ENCODE data around the gene LYSMD2.
A peak's percentile ranks its signal among the peaks of the same experiment; 100 is the strongest.

The LYSMD2 gene

DNA sequence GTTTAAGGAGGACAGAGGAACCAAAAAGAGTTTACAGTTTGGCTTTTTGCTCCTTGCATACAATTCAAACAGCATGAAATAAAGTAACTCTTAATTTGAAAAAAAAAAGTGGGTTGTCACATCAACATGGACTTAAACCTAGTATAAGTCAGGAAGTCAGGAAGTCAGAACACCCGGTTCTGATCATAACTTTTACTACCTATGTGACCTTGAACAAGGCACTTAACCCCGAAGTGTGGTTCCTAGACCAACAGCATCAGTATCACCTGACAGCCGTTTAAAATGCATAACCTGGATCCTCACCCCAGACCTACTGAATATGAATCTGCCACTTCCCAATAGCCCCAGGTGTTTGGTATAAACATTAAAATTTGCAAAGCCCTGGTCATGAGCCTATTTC is 18.7 kb downstream of the LYSMD2 start:
- no peak for DNase-seq

DNA sequence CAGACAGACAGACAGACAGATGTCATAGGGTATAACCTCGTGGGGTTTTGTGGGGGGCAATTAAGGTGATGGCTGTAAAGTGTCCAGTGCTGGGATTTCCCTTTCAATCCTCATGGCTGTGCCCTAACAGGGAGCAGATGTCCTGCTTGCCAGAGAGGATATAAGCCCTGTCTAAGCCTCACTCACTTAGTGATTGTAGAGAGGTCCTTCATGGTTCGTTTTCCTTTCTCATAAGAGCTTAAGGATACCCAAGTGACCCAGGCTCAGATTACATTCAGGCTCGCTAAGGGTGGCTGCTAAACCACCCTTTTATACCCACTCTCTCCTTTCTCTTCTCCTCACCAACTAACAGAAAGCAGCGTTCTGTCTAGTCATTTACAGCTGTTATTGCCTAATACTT is 19.2 kb downstream of the LYSMD2 start:
- DNase-seq = no peak

DNA sequence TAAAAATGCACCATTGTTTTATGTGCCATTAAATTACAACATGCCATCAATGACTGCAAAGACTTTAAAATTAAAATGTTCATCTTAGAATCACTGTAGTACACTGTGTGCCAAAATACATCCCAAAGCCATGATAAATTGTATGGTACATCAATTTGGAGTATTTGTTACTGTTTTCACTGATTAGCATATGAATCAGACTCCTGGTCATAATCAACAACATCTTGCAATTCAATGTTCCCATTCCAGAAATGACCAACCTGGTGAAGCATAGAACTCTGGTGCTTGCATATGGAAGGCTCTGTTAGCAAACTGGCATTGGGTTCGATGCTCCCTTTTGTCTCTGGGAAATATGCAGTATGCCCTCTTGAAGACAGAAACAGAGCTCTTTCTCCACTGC is 22.5 kb downstream of the LYSMD2 start:
- DNase-seq = no peak

DNA sequence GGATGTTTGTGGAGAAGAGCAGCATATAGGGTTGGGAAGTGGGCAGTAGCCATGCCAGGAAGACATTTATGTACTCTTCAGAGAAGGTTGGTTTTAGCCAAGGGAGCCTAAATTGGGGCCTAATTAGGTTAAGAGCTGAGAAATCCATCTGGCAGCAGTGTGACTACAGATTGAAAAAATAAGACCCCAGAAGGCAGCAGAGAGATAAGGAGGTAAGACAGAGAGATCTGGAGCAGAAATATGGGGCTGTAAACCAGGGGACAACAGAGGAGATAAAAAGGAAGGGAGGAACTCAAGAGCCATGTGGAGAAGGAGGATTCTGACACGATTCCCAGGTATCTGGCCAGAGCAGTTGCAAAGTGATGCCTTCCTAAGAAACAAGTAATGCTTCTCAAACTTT is 23.3 kb downstream of the LYSMD2 start:
- no peak for DNase-seq

DNA sequence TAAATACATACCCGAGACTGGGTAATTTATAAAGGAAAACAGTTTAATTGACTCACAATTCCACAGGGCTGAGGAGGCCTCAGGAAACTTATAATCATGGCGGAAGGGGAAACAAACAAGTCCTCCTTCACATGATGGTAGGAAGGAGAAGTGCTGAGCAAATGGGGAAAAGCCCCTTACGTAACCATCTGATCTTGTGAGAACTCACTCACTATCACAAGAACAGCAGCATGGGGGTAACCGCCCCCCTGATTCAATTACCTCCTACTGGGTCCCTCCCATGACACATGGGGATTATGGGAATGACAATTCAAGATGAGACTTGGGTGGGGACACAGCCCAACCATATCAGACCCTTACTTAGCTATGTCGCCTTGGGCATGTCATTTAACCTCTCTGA is 28.4 kb downstream of the LYSMD2 start:
- no peak for DNase-seq

DNA sequence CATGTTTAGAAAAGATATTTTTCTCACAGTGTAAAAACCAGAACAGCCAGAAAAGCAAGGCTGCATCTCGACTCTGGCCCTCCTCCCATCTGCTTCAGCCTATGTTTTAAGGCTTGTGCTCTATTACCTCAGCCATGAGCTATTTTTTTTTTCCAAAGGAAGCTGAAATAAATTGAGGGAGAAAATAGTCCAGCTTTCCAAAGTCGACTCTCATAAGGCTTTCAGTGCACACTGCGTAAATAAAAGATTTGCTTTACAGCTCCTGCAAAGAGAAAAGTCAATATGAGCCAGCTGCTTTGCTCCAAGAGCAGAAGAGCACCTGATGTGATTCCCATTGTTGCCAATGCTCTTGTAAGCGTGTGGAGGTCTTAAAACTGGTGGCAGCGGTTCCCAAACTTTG is 29.4 kb downstream of the LYSMD2 start:
- peak in 1 of 2 experiments; percentile 37 for DNase-seq

DNA sequence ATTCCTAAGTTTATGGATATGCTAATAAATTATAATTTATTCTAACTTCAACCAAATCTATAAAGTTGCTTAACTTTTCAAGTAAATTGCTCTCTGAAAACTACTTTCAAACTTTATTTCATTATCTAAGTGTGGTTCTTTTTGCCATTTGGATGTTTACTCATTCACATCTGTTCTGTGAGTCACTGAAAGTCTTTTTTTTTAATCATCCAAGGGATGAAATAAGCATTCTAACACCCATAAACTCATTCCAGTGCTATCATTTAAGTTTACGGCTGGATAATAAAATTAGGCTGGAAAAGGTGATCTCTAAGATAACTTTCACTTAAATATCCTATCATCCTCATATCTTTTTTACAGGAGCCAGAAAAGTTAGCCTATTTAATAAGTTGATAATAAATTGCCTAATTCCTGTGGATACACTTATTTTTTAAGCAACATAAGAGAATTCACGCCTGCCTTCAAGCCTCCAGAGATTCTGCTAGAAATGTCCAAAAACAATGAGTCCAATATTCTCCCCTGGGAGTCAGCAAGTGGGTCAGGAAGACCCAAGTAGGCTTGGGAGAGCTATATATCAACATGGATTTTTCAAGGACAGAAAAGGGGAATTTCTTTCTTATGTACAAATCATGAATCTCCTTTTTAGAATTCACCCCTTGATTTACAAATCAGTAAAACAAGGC is 30.4 kb downstream of the LYSMD2 start:
- DNase-seq = no peak

DNA sequence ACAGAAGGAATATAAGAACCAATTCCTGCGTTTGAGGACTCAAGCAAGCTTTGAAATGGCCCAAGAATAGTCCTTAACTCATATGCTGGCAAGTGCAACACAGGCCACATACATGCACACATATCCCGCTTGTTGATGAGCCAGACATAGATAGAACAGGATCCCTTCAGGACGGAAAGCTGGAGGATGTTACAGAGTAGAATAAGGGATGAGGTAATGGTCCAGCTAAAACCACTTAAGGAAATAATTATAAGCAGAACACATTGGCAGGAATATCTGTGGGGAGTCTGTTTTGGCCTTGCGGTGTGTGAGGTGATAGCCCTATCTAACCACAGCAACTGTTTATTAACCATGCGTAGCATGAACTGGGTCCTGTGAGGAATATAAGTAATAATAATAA is 31.2 kb downstream of the LYSMD2 start:
- no peak for DNase-seq

DNA sequence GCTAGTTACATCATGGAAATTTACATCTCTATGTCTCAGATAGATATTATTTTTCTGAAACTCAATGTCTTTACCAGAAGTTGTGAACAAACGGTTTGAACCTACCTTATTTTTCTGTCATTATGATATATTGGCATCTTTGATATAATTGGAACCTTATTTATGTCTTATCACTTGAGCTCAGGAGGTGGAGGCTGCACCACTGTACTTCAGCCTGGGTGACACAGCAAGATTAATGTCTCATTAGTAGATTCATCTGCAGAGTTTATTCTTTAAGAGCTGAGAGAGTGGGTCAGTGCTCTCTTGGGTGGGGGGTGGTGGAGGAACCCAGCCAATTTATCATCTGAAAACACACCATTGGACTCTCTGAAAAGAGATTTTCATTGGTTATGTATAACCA is 34.7 kb downstream of the LYSMD2 start:
- DNase-seq = no peak

DNA sequence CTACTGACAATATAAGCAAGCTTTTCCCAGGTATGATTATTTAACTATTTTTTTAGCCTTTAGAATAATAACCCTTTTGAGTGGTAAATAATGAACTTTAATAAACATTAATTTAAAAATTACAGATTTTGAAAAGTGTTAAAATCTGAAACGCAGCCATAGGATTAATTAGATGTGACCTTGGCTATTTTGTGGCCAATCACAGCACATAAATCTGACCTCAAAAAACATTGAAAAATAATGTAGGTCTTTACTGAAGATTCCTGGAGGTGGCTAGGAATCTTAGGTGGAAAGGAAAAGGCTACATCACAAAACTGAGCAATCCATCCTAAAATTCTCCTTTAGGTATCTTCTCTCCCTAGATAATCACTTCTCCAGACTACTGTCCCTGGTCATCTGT is 38.1 kb downstream of the LYSMD2 start:
- DNase-seq = no peak

DNA sequence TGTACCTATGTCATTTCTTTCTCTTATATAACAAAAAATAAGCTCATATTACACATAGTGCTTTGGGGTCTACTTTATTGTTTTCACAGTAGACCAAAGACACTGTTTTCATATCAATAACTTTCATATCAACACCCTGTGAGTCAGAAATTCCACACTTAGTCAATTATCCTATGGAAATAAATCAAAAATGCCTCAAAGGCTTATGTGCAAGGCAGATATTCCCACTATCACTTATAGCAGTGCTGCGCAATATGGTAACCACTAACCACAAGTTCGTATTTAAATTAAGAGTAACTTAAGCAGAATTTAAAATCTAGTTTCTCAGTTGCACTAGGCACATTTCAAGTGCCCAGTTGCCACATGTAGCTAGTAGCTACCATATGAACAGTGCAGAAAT is 40.3 kb downstream of the LYSMD2 start:
- DNase-seq = no peak

DNA sequence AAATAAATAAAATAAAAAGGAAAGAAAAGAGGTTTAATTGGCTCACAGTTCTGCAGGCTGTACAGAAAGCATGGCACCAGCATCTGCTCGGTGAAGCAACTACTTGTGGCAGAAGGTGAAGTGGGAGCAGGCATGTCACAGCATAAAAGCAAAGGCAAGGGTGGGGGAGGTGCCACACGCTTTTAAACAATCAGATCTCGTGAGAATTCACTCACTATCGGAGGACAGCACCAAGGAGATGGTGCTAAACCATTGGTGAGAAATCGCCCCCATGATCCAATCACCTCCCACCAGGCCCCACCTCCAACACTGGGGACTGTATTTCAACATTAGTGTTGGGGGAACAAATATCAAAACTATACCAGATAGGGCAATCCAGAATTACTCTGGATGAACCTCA is 40.9 kb downstream of the LYSMD2 start:
- DNase-seq = no peak

DNA sequence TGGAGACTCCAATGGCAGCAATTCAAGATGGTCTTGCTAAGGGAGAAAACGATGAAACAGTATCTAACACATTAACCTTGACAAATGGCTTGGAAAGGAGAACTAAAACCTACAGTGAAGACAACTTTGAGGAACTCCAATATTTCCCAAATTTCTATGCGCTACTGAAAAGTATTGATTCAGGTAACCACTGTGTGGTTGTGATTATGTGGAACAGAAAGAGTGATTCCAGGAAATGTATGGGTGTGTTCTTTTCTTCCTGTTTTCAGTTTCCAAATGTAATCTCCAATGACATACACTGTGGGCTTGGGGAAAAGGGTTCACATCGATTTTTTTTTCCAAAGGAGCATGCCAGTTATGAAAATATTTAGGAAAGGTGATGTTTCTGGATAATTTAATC is 45.3 kb downstream of the LYSMD2 start:
- no peak for DNase-seq

DNA sequence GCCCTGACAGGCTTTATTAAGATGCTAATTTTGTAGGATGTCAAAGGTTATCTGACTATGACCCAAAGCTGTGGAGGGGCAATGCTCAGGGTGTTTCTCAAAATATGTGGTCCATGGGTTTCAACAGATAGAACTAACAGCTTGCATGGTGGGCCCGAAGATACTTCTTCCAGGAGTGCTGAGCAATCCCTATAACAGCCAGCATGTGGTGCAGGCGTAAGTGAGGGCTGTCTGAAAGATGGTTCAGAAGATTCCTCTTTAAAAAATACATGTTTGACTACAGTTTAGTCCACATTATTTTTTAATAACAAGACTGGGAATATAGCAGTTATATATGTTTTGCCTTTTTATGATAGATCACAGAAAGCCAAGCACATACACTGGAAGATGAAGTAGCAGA is 48.6 kb downstream of the LYSMD2 start:
- DNase-seq = no peak

DNA sequence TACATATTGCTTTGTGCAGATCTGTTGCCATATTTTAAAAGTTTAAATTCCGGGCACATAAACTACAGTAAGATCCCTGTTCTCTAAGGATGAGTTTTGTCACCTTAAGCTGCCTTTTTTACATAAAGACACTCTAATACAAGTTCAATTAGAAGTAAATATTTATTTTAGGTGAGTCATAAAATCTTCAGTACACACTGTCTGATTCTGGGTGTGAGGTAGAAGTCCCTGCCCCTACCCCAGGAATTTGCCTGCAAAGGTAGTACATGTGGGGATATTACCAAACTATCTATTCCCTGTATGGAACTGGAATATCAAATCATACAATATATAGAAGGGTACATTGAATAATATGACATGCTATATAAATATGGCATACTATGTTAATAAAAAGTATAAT is 49.9 kb downstream of the LYSMD2 start:
- DNase-seq = no peak

DNA sequence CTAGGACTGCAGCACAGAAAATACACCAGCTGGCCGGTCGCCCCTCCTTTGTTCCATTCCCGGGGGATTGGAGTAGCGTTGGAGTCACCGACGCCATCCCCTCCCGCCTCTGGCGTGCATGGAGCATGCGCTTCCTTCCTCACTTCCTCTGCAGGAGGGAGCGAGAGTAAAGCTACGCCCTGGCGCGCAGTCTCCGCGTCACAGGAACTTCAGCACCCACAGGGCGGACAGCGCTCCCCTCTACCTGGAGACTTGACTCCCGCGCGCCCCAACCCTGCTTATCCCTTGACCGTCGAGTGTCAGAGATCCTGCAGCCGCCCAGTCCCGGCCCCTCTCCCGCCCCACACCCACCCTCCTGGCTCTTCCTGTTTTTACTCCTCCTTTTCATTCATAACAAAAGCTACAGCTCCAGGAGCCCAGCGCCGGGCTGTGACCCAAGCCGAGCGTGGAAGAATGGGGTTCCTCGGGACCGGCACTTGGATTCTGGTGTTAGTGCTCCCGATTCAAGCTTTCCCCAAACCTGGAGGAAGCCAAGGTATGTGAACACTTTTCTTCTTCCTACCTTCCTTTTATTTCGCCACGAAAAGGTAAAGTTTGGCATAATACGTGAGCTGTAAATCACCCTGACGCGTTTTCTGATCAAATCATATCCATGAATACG is 56.0 kb downstream of the LYSMD2 start, which contains the start of gene SCG3:
Gene SCG3 (plus strand): TSS at position 201 of the 661 bp plus-strand sequence. CDS start 253 bp downstream, at position 454.
- DNase-seq = peak; percentile 68 to 86

DNA sequence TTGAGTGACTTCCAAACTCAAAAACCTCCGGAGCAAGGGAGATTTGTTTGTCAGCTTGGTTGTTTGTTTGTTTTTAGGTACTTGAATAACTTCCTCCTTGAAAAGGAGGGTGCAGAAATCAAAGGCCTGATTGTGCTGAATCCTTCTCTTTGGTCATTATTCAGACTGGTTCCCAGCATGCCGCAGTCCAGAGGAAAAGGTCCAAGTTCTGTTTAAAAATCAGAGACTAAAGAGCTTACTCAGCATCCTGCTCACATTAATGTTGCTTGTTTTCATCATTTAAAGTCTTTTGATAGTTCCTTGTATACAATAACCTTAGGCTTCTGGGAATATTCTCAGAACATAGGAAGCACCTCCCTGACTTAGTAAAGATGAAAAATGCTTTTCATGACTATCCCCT is 57.1 kb downstream of the LYSMD2 start:
- no peak for DNase-seq

DNA sequence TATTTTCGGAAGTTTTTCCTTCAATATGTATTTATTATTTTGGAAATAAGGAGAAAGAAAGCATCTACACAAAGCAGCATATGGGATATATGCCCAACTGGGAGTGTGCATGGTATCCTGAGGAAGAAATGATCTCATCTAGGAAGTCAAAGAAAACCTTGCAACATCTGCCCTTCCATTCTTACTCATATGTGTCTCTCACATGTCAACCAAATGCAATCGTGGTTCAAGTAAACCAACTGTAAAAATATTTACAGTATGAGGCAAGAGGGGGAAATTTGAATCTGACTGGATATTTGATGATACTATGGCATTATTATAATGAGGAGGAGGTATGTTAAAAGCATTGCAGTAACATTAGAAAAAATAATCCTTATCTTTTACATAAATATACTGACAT is 59.4 kb downstream of the LYSMD2 start:
- DNase-seq = no peak

DNA sequence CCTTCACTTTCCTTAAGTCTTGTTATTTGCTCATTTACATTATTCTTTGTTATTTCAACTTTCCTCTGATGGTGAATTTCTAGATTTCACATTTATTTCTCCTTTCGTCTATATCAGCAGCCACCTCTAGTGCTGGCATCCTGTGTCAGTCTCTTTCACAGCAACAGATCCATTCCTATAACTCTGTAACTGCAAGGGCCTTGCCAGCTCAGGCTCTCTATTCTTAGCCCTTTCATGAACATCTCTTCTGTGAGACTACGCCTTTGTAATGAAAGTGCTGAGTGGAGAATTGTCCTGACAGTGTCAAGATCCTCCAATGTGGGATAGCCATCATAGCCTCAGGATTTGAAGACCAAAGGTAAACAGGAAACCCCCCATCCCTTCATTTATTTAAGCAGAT is 60.0 kb downstream of the LYSMD2 start:
- no peak for DNase-seq

DNA sequence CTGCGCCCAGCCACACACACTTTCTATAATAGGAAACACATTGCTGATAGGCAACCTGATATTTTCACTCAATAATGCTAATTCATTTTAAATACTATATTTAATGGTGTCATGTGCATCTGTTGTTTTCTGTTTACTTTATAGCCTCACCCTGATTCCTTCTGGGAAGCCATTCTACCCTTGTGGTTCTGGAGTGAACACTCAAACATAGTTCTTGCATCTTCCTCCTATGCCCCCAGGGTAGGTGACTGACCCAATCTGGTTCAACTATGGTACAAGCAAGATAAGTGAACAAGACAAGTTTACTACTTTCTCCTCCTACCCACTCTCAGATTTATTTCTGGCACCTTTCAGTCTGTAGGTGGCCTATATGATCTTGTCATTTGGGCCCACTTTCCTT is 60.4 kb downstream of the LYSMD2 start:
- no peak for DNase-seq

DNA sequence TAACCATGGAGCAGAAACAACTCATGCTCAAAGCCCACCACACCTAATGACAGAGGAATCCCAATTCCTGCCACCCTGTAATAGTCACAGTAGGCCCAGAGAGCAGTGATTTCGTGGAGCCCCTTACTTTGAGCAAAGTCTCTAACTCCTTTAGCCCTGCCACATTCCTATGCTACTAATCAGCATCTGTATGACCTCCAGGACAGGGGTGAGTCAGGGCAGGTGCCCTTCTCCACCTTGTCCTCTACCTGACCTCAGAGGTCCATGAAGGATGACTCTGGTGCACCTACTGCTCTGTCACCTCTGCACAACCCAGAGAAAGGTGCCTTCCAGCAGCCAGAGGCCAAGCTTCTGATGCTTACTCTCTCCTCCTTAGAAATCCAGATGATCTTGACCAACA is 62.2 kb downstream of the LYSMD2 start:
- no peak for DNase-seq
